ENCODE data around the gene CLCN4.

Gene CLCN4

DNA sequence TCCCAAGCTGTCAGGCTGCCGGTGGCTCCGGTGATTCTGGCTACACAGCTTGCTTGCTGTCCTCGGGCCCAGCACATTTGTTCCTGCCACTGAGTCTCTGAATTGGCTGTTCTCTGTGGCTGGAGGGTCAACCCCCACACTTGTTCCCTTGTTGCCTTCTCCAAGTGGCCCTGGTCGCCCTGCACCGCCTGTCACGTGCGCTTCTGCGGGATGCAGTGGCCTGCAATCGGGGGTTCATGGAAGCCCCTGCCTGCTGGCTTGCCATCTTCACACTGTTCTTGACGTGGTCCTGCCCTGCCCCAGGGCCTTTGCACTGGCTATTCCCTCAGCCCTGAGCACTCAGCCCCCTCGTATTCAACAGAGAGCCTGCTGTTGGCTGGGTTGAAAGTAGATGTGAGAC lies 8.1 kb downstream of the CLCN4 start:
- Histone ChIP-seq H3K27me3 (ENCODE audit: insufficient read depth, poor library complexity, severe bottlenecking) (no peaks in the 10 kb centered on the region), H3K36me3 (ENCODE audit: low read depth) (no peaks in the 10 kb centered on the region), H3K4me1 (ENCODE audit: insufficient read depth, poor library complexity, severe bottlenecking) (no peaks in the 10 kb centered on the region), H3K9me3 (ENCODE audit: severe bottlenecking) (no peaks in the 10 kb centered on the region), H3K27ac (ENCODE audit: poor library complexity, severe bottlenecking) (no peak overlapping the region), H3K4me3 (ENCODE audit: severe bottlenecking) (no peak overlapping the region)
- TF ChIP-seq, protein P1, sequence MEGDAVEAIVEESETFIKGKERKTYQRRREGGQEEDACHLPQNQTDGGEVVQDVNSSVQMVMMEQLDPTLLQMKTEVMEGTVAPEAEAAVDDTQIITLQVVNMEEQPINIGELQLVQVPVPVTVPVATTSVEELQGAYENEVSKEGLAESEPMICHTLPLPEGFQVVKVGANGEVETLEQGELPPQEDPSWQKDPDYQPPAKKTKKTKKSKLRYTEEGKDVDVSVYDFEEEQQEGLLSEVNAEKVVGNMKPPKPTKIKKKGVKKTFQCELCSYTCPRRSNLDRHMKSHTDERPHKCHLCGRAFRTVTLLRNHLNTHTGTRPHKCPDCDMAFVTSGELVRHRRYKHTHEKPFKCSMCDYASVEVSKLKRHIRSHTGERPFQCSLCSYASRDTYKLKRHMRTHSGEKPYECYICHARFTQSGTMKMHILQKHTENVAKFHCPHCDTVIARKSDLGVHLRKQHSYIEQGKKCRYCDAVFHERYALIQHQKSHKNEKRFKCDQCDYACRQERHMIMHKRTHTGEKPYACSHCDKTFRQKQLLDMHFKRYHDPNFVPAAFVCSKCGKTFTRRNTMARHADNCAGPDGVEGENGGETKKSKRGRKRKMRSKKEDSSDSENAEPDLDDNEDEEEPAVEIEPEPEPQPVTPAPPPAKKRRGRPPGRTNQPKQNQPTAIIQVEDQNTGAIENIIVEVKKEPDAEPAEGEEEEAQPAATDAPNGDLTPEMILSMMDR (IDR thresholded peaks at IDR 0.05; ENCODE audit: poor library complexity, severe bottlenecking) = no peak
- ATAC-seq (ENCODE audit: low read depth) (no peak), DNase-seq (ENCODE audit: low spot score) (no peak)

DNA sequence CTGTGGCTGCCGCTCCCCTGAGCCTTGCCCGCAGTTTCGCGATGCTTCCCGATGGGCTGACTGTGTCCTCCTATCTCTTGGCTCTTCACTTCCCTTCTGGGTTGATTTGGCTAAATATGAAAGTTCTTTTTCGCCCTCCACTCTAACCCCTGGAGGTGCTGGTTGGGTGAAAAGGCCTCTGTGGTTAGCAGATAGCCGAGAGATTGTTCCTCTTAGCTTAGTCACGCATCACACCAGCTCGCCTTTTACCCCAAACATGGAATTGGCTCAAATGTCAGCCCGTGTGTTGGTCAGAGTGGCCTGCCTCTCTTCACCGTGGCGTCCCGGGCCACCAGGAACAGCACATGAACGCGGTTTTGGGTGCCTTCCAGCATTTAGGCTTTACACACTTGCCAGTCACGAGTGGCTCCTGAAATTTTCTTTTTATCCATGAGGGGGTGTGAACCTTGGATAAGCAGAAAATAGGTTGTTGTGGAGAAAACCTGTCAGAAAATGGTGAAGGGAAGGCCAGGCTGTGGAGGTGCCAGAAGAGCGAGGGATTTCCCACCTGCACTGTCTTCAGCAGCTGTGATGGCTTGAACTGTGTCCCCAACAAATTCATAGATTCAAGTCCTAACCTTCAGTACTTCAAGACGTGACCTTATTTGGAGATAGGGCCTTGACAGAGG lies 8.9 kb downstream of the CLCN4 start:
- TF ChIP-seq, protein P1 (IDR thresholded peaks at IDR 0.05; ENCODE audit: poor library complexity, severe bottlenecking) = no peak
- no peaks in the 10 kb centered on the region for H3K27me3 ChIP-seq (ENCODE audit: insufficient read depth, poor library complexity, severe bottlenecking)
- H3K4me3 ChIP-seq (ENCODE audit: severe bottlenecking) = no peak overlapping the region
- no peak for ATAC-seq (ENCODE audit: low read depth)
- H3K9me3 ChIP-seq (ENCODE audit: severe bottlenecking) = no peaks in the 10 kb centered on the region
- H3K4me1 ChIP-seq (ENCODE audit: insufficient read depth, poor library complexity, severe bottlenecking) = no peaks in the 10 kb centered on the region
- no peak overlapping the region for H3K27ac ChIP-seq (ENCODE audit: poor library complexity, severe bottlenecking)
- no peak for DNase-seq (ENCODE audit: low spot score)
- H3K36me3 ChIP-seq (ENCODE audit: low read depth) = no peaks in the 10 kb centered on the region

DNA sequence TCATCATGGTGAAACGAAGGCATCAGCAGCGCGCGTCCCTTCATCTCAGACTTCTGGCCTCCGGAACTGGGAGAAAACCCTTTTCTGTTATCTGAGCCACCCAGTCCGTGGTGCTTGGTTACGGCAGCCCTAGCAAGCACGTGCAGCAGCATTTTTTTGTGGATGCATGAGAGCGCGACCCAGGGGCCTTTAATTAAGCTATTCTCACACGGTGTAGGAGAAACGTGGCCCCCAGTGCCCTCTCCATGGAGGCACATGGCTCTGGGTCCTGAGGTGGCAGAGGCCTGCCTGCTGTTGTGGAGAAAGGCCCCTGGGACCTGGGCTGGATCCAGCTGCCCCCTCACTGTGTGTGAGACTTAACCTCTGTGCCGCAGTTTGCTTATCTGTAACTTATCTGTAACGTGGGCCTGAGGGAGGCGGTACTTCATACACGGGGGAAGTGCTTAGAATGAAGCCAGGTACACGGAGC lies 9.5 kb downstream of the CLCN4 start:
- ATAC-seq (ENCODE audit: low read depth) (no peak), DNase-seq (ENCODE audit: low spot score) (no peak)
- H3K36me3 ChIP-seq (ENCODE audit: low read depth) = no peaks in the 10 kb centered on the region

DNA sequence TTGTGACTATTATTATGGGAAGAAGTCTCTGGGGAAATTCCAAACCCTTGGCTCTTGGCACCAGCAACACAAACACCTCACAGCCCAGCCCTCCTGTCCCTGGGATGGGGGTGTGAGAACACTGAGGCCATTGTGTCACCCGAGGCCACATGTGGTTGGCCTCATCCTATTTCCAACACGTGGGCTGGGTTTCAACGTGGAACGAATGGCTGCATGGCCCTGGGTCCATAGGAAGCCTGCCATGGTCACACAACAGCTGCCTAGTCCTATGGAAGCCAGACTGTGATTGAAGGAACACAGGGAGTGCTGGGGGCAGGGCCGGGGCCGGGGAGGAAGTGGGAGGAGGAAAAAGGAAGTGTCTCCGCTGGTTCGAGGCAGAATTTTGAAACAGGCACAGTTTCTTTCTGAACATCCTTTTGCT lies 10.0 kb downstream of the CLCN4 start:
- no peak for ATAC-seq (ENCODE audit: low read depth)
- Histone ChIP-seq H3K4me3 (ENCODE audit: severe bottlenecking) (no peak overlapping the region), H3K36me3 (ENCODE audit: low read depth) (no peaks in the 10 kb centered on the region), H3K4me1 (ENCODE audit: insufficient read depth, poor library complexity, severe bottlenecking) (no peaks in the 10 kb centered on the region), H3K27me3 (ENCODE audit: insufficient read depth, poor library complexity, severe bottlenecking) (no peaks in the 10 kb centered on the region), H3K27ac (ENCODE audit: poor library complexity, severe bottlenecking) (no peak overlapping the region), H3K9me3 (ENCODE audit: severe bottlenecking) (no peaks in the 10 kb centered on the region)
- DNase-seq (ENCODE audit: low spot score) = no peak
- TF ChIP-seq, protein P1 (IDR thresholded peaks at IDR 0.05; ENCODE audit: poor library complexity, severe bottlenecking) = no peak

More for the DNA sequence above, 9.5 kb downstream of the CLCN4 start:
- H3K4me1 ChIP-seq (ENCODE audit: insufficient read depth, poor library complexity, severe bottlenecking) = no peaks in the 10 kb centered on the region
- H3K27me3 ChIP-seq (ENCODE audit: insufficient read depth, poor library complexity, severe bottlenecking) = no peaks in the 10 kb centered on the region
- no peak overlapping the region for H3K27ac ChIP-seq (ENCODE audit: poor library complexity, severe bottlenecking)
- H3K4me3 ChIP-seq (ENCODE audit: severe bottlenecking) = no peak overlapping the region
- H3K9me3 ChIP-seq (ENCODE audit: severe bottlenecking) = no peaks in the 10 kb centered on the region
- TF ChIP-seq, protein P1 (IDR thresholded peaks at IDR 0.05; ENCODE audit: poor library complexity, severe bottlenecking) = no peak

DNA sequence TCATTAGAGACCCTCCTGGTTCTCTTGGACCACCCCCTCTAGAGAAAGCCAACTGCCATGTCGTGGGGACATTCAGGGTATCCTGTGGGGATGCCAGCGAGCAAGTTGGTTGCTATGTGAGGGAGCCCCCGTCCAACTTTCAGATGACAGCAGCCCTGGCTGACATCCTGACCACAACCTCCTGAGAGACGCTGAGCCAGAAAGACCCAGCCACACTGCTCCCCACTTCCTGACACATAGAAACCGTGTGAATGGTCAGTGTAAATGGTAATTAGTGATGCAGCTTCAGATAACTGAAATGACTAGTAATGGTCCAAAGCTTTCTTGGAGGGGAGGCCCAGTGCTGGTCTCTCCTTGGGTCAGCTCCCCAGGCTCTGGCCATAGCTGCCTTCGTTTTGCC lies 10.8 kb downstream of the CLCN4 start:
- Histone ChIP-seq H3K4me3 (ENCODE audit: severe bottlenecking) (no peak overlapping the region), H3K4me1 (ENCODE audit: insufficient read depth, poor library complexity, severe bottlenecking) (no peaks in the 10 kb centered on the region), H3K9me3 (ENCODE audit: severe bottlenecking) (no peaks in the 10 kb centered on the region), H3K36me3 (ENCODE audit: low read depth) (no peaks in the 10 kb centered on the region), H3K27ac (ENCODE audit: poor library complexity, severe bottlenecking) (no peak overlapping the region), H3K27me3 (ENCODE audit: insufficient read depth, poor library complexity, severe bottlenecking) (no peaks in the 10 kb centered on the region)
- TF ChIP-seq, protein P1 (IDR thresholded peaks at IDR 0.05; ENCODE audit: poor library complexity, severe bottlenecking) = no peak
- DNase-seq (ENCODE audit: low spot score) (no peak), ATAC-seq (ENCODE audit: low read depth) (no peak)

Data from RWPE2 (cell line).